A549 (cell line): Measurements from ENCODE around the gene MNX1.

ENCODE experiments used
- BHLHE40 ChIP-seq: IDR thresholded peaks from 2 replicates; pipeline ENCODE4 v1.6.1; 2012; ENCODE audit warnings: low read depth, low read length, inconsistent platforms
- CBX8 ChIP-seq: fragments of 200-600 bp; sonication (generic); IDR thresholded peaks from 2 replicates; pipeline ENCODE4 v1.6.1; 2016
- CEBPB ChIP-seq, 2 experiments: fragments of >200 bp in 1 of 2; sonication (Bioruptor Twin) in 1 of 2; formaldehyde crosslinking in 1 of 2; IDR thresholded peaks; 2 replicates each; pipeline ENCODE4 v1.6.1; 2012 to 2016
- CTCF ChIP-seq: fragments of >200 bp; sonication (Bioruptor Twin); formaldehyde crosslinking; IDR thresholded peaks from 3 replicates; pipeline ENCODE4 v1.5.1; 2016
- E2F6 ChIP-seq: IDR thresholded peaks from 2 replicates; pipeline ENCODE4 v1.6.1; 2012; ENCODE audit warnings: low read depth, borderline replicate concordance
- EHMT2 ChIP-seq: fragments of 200-600 bp; sonication (generic); IDR thresholded peaks from 2 replicates; pipeline ENCODE4 v1.6.1; 2016; ENCODE audit warnings: antibody characterized with exemption, low read depth, mild to moderate bottlenecking, moderate library complexity
- JUN ChIP-seq, 2 experiments: fragments of >200 bp; sonication (Bioruptor Twin); formaldehyde crosslinking; IDR thresholded peaks; 2 replicates in 1 of 2; 3 replicates in 1 of 2; pipeline ENCODE4 v1.6.1; 2016 to 2017
- POLR2A ChIP-seq: IDR thresholded peaks from 2 replicates; pipeline ENCODE4 v1.6.1; 2012; ENCODE audit warnings: mild to moderate bottlenecking, low read length
- SREBF2 ChIP-seq: fragments of 450-650 bp; IDR thresholded peaks from 2 replicates; pipeline ENCODE4 v1.6.1; 2014; ENCODE audit warnings: mild to moderate bottlenecking, moderate library complexity

GRCh38 chr7:157021871-157022680 lies 11.6 kb upstream of the MNX1 start:
- TF ChIP-seq EHMT2 (no peak), CTCF (no peak), E2F6 (no peak), SREBF2 (no peak), POLR2A (no peak), CEBPB (IDR thresholded peaks at IDR 0.05) (no peak), CBX8 (no peak), BHLHE40 (no peak), JUN (IDR thresholded peaks at IDR 0.05) (no peak)
